GM23338 (cell line): ENCODE results near the gene COX7B2. TPM values are rescaled to one million over a fixed set of nuclear protein-coding genes. Genes with fewer than 3 reads are reported as not detected.

Source experiments
- ATAC-seq: fragments of 200-7000 bp; cut with Tn5 transposase; 3 replicates; pipeline ENCODE4 v1.9.1; 2020
- DNase-seq: peaks from one replicate; pipeline ENCODE4 v3.0.0-alpha.2; 2015; ENCODE audit warnings: low spot score
- H2AFZ ChIP-seq: fragments of 200-600 bp; sonication (generic); 2 replicates; pipeline ENCODE4 v1.8.0; 2016; ENCODE audit warnings: antibody characterized with exemption, mild to moderate bottlenecking, moderate library complexity
- H3F3A ChIP-seq: fragments of 200-600 bp; sonication (generic); replicated peaks from 2 replicates; pipeline ENCODE4 v1.8.0; 2017; ENCODE audit warnings: antibody characterized with exemption, mixed run types, low read depth
- H3K27ac ChIP-seq: fragments of 200-600 bp; sonication (generic); 2 replicates; pipeline ENCODE4 v1.6.1; 2016; ENCODE audit warnings: low read depth
- H3K27me3 ChIP-seq: fragments of 200-600 bp; sonication (generic); 2 replicates; pipeline ENCODE4 v1.8.0; 2016; ENCODE audit warnings: mild to moderate bottlenecking, mixed run types, moderate library complexity; ENCODE audit not compliant: insufficient read depth
- H3K36me3 ChIP-seq: fragments of 200-600 bp; sonication (generic); 2 replicates; pipeline ENCODE4 v1.8.0; 2016; ENCODE audit warnings: mild to moderate bottlenecking; ENCODE audit not compliant: insufficient read depth
- H3K4me1 ChIP-seq: fragments of 200-600 bp; sonication (generic); 2 replicates; pipeline ENCODE4 v1.8.0; 2016; ENCODE audit warnings: mild to moderate bottlenecking, moderate library complexity; ENCODE audit not compliant: insufficient read depth
- H3K4me2 ChIP-seq: fragments of 200-600 bp; sonication (generic); 2 replicates; pipeline ENCODE4 v1.7.1; 2017; ENCODE audit warnings: mixed run types
- H3K4me3 ChIP-seq: fragments of 200-600 bp; sonication (generic); 2 replicates; pipeline ENCODE4 v1.6.1; 2016; ENCODE audit warnings: mixed run types
- H3K79me2 ChIP-seq: fragments of 200-600 bp; sonication (generic); replicated peaks from 2 replicates; pipeline ENCODE4 v1.8.0; 2017; ENCODE audit warnings: mild to moderate bottlenecking; ENCODE audit not compliant: insufficient read depth
- H3K9me2 ChIP-seq: fragments of 200-600 bp; sonication (generic); 2 replicates; pipeline ENCODE4 v1.8.0; 2017; ENCODE audit not compliant: insufficient read depth
- H4K20me1 ChIP-seq: fragments of 200-600 bp; sonication (generic); replicated peaks from 2 replicates; pipeline ENCODE4 v1.8.0; 2017; ENCODE audit warnings: mild to moderate bottlenecking; ENCODE audit not compliant: insufficient read depth
- H3K27ac Mint-ChIP-seq: 2 replicates; pipeline ENCODE4 v1.8.0; 2020; ENCODE audit warnings: inconsistent platforms, mild to moderate bottlenecking, moderate library complexity, mixed read lengths
- H3K27me3 Mint-ChIP-seq: 3 replicates; pipeline ENCODE4 v1.8.0; 2022; ENCODE audit warnings: low read depth, mild to moderate bottlenecking, moderate library complexity, mixed read lengths, inconsistent platforms; ENCODE audit not compliant: insufficient read depth, poor library complexity
- H3K36me3 Mint-ChIP-seq: 3 replicates; pipeline ENCODE4 v1.8.0; 2021; ENCODE audit warnings: low read depth, mild to moderate bottlenecking, inconsistent platforms, moderate library complexity, mixed read lengths
- H3K4me1 Mint-ChIP-seq: 3 replicates; pipeline ENCODE4 v1.8.0; 2020; ENCODE audit warnings: mild to moderate bottlenecking, inconsistent platforms, mixed read lengths
- H3K4me3 Mint-ChIP-seq: 3 replicates; pipeline ENCODE4 v1.8.0; 2021; ENCODE audit warnings: moderate library complexity, mild to moderate bottlenecking, inconsistent platforms, mixed read lengths
- H3K9me3 Mint-ChIP-seq: 3 replicates; pipeline ENCODE4 v1.8.0; 2020; ENCODE audit warnings: moderate library complexity, mild to moderate bottlenecking, inconsistent platforms, mixed read lengths
- CREB1 ChIP-seq: fragments of 250-450 bp; sonication (Bioruptor Pico); IDR thresholded peaks from 2 replicates; pipeline ENCODE4 v1.5.0; 2020; ENCODE audit warnings: low read depth, mild to moderate bottlenecking, moderate library complexity
- EZH2 ChIP-seq: fragments of 200-600 bp; sonication (generic); IDR thresholded peaks from one replicate; pipeline ENCODE4 v1.8.0; 2017; ENCODE audit warnings: antibody characterized with exemption, mild to moderate bottlenecking, low read depth; ENCODE audit not compliant: unreplicated experiment
- EZH2phosphoT487 ChIP-seq: fragments of 200-600 bp; sonication (generic); IDR thresholded peaks from one replicate; pipeline ENCODE4 v1.8.1; 2018; ENCODE audit warnings: antibody characterized with exemption; ENCODE audit not compliant: unreplicated experiment
- JUNB ChIP-seq: IDR thresholded peaks from one replicate; pipeline ENCODE4 v1.6.1; 2016; ENCODE audit warnings: antibody characterized with exemption; ENCODE audit not compliant: unreplicated experiment
- NANOG ChIP-seq: IDR thresholded peaks from 2 replicates; pipeline ENCODE4 v1.6.1; 2016; ENCODE audit warnings: antibody characterized with exemption, borderline replicate concordance
- POLR2AphosphoS5 ChIP-seq: IDR thresholded peaks from 2 replicates; pipeline ENCODE4 v1.6.1; 2016; ENCODE audit warnings: antibody characterized with exemption, low read depth
- STAT1 ChIP-seq: IDR thresholded peaks from one replicate; pipeline ENCODE4 v1.6.1; 2016; ENCODE audit warnings: antibody characterized with exemption; ENCODE audit not compliant: unreplicated experiment
- ZNF114 ChIP-seq: fragments of 250-450 bp; sonication (Bioruptor Pico); IDR thresholded peaks from 2 replicates; pipeline ENCODE4 v1.5.0; 2020; ENCODE audit warnings: mild to moderate bottlenecking, moderate library complexity
- ZNF331 ChIP-seq: fragments of 250-450 bp; sonication (Bioruptor Pico); IDR thresholded peaks from 2 replicates; pipeline ENCODE4 v1.5.0; 2020; ENCODE audit warnings: low read depth, mild to moderate bottlenecking, moderate library complexity
- polyA plus RNA-seq: library from polyadenylated mRNA; unstranded; fragments of >200 nt; fragmentation: Nextera tagmentation; extraction: Ambion mirVana; gene quantifications from 2 replicates; pipeline ENCODE4 v1.2.1, GENCODE V29; 2016
- total RNA-seq: library from RNA; depleted of rRNA; stranded (reverse); fragments of >200 nt; shearing (Covaris generic); gene quantifications from 2 replicates; pipeline ENCODE4 v1.2.3, GENCODE V29; 2014
- TF ChIP-seq, protein P1 (sequence below): IDR thresholded peaks from 2 replicates; pipeline ENCODE4 v1.6.1; 2016; ENCODE audit warnings: antibody characterized with exemption
- TF ChIP-seq, protein P2 (sequence below), 2 experiments: fragments of 200-600 bp in 1 of 2; sonication (generic) in 1 of 2; conservative IDR thresholded peaks; 2 replicates each; pipeline versions ENCODE4 v1.5.1 to v1.6.1; 2016 to 2017; ENCODE audit warnings: antibody characterized with exemption in 2 of 2, low read depth in 2 of 2, mild to moderate bottlenecking in 2 of 2, moderate library complexity in 1 of 2
- TF ChIP-seq, protein P3 (sequence below): IDR thresholded peaks from one replicate; pipeline ENCODE4 v1.6.1; 2018; ENCODE audit warnings: antibody characterized with exemption; ENCODE audit not compliant: unreplicated experiment
- TF ChIP-seq, protein P4 (sequence below): fragments of 250-450 bp; sonication (Bioruptor Pico); IDR thresholded peaks from 2 replicates; pipeline ENCODE4 v1.5.0; 2020; ENCODE audit warnings: mild to moderate bottlenecking, moderate library complexity

COX7B2 gene
- total and polyA plus RNA-seq, 2 experiments from 2014 or later: not detected

DNA sequence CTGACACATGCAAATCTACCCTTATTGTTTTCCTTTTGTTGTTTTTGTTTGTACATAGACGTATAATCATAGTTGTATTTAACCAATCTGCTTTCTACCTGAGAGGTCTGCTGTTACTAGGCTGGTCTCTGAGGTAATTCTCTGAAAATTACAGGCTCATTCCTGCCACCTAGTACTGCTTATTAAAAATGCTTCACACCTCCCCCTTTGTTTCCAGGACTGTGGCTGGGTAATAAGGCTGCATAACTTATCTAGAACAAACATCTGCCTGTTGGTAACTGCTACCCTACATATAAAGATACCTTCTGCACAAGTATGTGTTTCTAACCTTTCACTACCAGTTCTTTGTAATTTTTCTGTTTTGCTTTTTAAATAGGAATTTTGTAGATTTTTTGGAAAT is 34.2 kb downstream of the COX7B2 start:
- ATAC-seq (no peak), DNase-seq (no peak)
- no peak overlapping the region for H2AFZ ChIP-seq
- H3K27ac ChIP-seq: no peak overlapping the region
- H3K4me2 ChIP-seq: no peak overlapping the region
- Mint-ChIP-seq H3K9me3 (peaks cover 71% of the 10 kb centered on the region), H3K27me3 (no peaks in the 10 kb centered on the region), H3K27ac (no peak overlapping the region), H3K4me1 (no peaks in the 10 kb centered on the region), H3K4me3 (no peak overlapping the region), H3K36me3 (no peaks in the 10 kb centered on the region; the same call in 2 of the 3 replicates)
- no peaks in the 10 kb centered on the region for H3K36me3 ChIP-seq
- H3K4me1 ChIP-seq: no peaks in the 10 kb centered on the region
- H3K27me3 ChIP-seq: no peaks in the 10 kb centered on the region
- H3K79me2 ChIP-seq: no peaks in the 10 kb centered on the region
- TF ChIP-seq ZNF114 (no peak), JUNB (no peak), ZNF331 (CRISPR knock-in tag) (no peak), EZH2phosphoT487 (no peak), NANOG (no peak), POLR2AphosphoS5 (no peak), EZH2 (no peak), CREB1 (CRISPR knock-in tag) (no peak), STAT1 (no peak)
- TF ChIP-seq, protein P1, sequence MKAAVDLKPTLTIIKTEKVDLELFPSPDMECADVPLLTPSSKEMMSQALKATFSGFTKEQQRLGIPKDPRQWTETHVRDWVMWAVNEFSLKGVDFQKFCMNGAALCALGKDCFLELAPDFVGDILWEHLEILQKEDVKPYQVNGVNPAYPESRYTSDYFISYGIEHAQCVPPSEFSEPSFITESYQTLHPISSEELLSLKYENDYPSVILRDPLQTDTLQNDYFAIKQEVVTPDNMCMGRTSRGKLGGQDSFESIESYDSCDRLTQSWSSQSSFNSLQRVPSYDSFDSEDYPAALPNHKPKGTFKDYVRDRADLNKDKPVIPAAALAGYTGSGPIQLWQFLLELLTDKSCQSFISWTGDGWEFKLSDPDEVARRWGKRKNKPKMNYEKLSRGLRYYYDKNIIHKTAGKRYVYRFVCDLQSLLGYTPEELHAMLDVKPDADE: no peak
- TF ChIP-seq, protein P2, sequence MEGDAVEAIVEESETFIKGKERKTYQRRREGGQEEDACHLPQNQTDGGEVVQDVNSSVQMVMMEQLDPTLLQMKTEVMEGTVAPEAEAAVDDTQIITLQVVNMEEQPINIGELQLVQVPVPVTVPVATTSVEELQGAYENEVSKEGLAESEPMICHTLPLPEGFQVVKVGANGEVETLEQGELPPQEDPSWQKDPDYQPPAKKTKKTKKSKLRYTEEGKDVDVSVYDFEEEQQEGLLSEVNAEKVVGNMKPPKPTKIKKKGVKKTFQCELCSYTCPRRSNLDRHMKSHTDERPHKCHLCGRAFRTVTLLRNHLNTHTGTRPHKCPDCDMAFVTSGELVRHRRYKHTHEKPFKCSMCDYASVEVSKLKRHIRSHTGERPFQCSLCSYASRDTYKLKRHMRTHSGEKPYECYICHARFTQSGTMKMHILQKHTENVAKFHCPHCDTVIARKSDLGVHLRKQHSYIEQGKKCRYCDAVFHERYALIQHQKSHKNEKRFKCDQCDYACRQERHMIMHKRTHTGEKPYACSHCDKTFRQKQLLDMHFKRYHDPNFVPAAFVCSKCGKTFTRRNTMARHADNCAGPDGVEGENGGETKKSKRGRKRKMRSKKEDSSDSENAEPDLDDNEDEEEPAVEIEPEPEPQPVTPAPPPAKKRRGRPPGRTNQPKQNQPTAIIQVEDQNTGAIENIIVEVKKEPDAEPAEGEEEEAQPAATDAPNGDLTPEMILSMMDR (conservative IDR thresholded peaks at IDR 0.05; ENCODE audit: low read depth in 2 of 2): no peak
- TF ChIP-seq, protein P3, sequence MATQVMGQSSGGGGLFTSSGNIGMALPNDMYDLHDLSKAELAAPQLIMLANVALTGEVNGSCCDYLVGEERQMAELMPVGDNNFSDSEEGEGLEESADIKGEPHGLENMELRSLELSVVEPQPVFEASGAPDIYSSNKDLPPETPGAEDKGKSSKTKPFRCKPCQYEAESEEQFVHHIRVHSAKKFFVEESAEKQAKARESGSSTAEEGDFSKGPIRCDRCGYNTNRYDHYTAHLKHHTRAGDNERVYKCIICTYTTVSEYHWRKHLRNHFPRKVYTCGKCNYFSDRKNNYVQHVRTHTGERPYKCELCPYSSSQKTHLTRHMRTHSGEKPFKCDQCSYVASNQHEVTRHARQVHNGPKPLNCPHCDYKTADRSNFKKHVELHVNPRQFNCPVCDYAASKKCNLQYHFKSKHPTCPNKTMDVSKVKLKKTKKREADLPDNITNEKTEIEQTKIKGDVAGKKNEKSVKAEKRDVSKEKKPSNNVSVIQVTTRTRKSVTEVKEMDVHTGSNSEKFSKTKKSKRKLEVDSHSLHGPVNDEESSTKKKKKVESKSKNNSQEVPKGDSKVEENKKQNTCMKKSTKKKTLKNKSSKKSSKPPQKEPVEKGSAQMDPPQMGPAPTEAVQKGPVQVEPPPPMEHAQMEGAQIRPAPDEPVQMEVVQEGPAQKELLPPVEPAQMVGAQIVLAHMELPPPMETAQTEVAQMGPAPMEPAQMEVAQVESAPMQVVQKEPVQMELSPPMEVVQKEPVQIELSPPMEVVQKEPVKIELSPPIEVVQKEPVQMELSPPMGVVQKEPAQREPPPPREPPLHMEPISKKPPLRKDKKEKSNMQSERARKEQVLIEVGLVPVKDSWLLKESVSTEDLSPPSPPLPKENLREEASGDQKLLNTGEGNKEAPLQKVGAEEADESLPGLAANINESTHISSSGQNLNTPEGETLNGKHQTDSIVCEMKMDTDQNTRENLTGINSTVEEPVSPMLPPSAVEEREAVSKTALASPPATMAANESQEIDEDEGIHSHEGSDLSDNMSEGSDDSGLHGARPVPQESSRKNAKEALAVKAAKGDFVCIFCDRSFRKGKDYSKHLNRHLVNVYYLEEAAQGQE: no peak
- TF ChIP-seq, protein P4, sequence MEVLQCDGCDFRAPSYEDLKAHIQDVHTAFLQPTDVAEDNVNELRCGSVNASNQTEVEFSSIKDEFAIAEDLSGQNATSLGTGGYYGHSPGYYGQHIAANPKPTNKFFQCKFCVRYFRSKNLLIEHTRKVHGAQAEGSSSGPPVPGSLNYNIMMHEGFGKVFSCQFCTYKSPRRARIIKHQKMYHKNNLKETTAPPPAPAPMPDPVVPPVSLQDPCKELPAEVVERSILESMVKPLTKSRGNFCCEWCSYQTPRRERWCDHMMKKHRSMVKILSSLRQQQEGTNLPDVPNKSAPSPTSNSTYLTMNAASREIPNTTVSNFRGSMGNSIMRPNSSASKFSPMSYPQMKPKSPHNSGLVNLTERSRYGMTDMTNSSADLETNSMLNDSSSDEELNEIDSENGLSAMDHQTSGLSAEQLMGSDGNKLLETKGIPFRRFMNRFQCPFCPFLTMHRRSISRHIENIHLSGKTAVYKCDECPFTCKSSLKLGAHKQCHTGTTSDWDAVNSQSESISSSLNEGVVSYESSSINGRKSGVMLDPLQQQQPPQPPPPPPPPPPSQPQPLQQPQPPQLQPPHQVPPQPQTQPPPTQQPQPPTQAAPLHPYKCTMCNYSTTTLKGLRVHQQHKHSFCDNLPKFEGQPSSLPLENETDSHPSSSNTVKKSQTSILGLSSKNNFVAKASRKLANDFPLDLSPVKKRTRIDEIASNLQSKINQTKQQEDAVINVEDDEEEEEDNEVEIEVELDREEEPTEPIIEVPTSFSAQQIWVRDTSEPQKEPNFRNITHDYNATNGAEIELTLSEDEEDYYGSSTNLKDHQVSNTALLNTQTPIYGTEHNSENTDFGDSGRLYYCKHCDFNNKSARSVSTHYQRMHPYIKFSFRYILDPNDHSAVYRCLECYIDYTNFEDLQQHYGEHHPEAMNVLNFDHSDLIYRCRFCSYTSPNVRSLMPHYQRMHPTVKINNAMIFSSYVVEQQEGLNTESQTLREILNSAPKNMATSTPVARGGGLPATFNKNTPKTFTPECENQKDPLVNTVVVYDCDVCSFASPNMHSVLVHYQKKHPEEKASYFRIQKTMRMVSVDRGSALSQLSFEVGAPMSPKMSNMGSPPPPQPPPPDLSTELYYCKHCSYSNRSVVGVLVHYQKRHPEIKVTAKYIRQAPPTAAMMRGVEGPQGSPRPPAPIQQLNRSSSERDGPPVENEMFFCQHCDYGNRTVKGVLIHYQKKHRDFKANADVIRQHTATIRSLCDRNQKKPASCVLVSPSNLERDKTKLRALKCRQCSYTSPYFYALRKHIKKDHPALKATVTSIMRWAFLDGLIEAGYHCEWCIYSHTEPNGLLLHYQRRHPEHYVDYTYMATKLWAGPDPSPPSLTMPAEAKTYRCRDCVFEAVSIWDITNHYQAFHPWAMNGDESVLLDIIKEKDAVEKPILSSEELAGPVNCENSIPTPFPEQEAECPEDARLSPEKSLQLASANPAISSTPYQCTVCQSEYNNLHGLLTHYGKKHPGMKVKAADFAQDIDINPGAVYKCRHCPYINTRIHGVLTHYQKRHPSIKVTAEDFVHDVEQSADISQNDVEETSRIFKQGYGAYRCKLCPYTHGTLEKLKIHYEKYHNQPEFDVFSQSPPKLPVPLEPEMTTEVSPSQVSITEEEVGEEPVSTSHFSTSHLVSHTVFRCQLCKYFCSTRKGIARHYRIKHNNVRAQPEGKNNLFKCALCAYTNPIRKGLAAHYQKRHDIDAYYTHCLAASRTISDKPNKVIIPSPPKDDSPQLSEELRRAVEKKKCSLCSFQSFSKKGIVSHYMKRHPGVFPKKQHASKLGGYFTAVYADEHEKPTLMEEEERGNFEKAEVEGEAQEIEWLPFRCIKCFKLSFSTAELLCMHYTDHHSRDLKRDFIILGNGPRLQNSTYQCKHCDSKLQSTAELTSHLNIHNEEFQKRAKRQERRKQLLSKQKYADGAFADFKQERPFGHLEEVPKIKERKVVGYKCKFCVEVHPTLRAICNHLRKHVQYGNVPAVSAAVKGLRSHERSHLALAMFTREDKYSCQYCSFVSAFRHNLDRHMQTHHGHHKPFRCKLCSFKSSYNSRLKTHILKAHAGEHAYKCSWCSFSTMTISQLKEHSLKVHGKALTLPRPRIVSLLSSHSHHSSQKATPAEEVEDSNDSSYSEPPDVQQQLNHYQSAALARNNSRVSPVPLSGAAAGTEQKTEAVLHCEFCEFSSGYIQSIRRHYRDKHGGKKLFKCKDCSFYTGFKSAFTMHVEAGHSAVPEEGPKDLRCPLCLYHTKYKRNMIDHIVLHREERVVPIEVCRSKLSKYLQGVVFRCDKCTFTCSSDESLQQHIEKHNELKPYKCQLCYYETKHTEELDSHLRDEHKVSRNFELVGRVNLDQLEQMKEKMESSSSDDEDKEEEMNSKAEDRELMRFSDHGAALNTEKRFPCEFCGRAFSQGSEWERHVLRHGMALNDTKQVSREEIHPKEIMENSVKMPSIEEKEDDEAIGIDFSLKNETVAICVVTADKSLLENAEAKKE: no peak
- no peaks in the 10 kb centered on the region for H3F3A ChIP-seq
- H4K20me1 ChIP-seq: no peaks in the 10 kb centered on the region
- no peaks in the 10 kb centered on the region for H3K9me2 ChIP-seq
- no peak overlapping the region for H3K4me3 ChIP-seq
